Activated CD4-positive, alpha-beta T cell treated with anti-CD3 and anti-CD28 coated beads for 1 hour (primary cell): Measurements from ENCODE around the gene HSPB3.
"Not testable (repeated sequence)": the region's sequence is repeated elsewhere in the genome, so short reads cannot be mapped to it uniquely, and the experiment has no call there.

Experiments used
- DNase-seq: peaks from one replicate; pipeline ENCODE4 v3.0.0-alpha.2; 2020

HSPB3 gene

DNA sequence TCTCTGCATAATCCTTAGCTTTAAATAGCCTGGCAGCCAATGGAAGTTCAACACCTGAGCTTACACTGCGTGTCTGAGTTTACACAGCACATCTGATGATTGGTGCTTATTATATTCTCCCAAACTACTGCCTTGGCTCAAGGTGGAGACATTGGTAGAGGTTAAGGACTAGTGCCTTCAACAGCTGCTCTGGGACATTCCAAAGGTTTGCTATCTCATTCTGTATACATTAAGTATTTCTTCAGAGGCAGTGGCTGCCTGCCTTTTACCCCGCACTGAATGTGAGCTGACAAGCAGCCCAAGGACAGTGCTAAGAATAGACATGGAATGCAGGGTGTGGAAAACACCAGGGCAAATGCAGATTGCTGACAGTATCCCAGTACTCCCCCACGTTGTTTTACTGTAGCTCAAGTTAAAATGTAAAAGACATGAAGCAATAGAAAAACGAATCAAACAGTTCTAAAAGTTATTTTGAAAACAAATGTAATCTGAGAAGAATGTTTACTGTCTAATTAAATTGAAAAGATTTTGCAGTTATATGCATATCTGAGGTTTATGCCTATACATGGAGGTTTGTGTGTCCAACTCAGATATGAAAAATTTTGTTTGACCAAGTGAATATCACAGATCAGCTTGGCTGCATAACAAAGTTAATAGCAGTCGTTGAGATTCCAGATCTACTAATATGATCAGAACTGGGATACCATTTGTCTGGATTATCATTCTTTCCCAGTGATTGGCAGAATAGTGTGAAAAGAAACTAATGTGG is 1.8 kb downstream of the HSPB3 start:
- DNase-seq = no peak

DNA sequence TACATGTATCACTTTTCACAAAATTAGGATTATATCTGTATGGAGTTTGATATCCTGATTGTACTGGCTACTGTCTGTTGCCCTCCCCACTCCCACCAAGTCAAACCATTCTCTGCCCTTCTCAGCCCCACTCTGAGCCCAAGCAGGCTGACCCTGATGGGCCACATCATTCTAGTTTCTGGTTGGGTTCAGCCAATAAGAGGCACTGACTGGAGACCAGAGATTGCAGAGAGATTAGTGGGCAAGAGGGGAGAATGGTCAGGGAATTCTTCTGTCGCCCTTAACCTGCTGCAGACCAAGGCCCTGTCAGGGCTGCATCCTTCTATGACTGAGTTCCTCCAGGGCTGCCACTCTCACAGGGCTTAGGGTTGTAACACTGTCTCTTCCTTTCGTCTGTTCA is 2.7 kb downstream of the HSPB3 start:
- no peak for DNase-seq

DNA sequence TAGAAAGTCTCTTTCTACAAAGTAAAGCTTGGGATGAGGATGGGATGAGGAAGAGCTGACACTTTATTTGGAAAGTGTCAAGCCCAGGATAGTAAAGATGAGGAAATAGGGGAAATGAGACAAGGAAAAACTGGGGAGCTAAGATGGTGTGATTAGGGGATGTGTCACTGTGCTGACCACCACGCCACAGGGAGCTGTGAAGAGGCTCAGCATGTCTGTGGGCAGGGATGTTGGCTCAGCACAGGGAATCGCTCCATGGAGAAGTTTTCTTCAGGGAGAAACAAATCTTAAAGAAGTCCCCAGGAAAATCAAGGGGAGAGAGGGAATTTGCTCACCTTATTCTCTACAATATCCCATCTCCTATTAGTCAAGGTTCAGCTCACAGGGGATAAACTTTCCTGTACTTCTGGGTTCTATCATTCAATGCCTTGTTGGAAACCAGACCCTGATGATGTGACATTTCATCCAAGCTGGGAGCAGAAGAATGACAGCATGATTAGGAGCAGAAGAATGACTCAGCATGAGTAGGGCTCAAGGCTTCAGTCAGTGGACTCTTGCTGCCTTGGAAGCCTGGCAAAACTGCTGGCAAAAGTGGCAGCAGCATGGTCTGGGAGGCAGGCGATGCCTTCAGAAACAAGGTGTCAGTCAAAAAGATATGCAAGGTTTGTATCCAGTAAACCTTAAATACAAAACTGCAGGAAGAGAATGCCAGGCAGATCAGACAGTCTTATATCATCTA is 4.9 kb downstream of the HSPB3 start:
- DNase-seq = no peak

DNA sequence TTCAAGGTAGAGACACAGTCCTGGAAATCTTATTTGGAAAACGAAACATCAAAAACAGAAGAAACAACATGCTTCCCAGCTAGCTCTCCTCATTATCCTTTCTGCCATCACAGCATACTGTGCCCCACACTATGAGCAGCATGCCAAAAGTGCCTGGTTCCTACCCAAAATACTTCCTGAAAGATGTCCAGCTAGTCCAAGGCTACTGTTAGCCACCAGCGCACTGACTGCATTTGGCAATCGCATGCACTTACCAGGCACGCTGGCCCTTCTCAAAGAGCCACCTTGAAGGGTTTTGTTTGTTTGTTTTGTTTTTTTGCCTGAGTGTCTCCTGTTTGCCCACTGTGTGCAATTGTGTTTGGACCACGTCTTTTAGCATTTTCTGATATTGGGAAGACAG is 6.8 kb downstream of the HSPB3 start:
- no peak for DNase-seq

DNA sequence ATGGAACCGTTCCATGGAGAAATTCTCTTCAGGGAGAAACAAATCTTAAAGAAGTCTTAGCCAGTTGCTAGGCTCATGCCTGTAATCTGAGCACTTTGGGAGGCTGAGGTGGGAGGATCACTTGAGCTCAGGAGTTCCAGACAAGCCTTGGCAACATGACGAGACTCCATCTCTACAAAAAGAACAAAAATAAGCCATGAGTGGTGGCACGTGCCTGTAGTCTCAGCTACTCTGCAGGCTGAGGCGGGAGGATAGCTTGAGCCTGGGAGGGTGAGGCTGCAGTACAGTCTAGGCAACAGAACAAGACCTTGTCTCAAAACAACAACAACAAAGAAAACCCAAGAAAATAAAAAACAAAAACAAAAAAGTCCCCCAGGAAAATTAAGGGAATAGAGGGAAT is 8.2 kb downstream of the HSPB3 start:
- no peak for DNase-seq

DNA sequence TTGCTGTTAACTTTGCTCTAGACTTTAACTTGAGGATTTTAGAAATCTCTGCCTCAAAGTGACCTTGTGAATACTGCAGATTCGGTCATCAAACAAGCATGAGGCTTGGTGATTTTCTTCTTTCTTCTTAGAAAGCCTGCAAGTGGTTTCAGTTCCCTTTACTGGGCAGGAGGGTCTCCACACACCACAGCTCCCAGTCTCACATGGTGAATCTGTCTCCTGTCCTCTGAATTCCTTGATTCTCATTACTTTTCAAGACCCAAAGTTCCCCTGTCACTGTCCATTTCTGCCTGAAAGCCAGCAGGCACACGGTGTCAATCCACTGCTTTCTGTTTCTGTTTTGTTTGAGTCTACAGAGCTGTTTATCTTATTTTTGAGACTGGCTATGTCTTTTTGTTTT is 14.1 kb downstream of the HSPB3 start:
- no peak for DNase-seq

DNA sequence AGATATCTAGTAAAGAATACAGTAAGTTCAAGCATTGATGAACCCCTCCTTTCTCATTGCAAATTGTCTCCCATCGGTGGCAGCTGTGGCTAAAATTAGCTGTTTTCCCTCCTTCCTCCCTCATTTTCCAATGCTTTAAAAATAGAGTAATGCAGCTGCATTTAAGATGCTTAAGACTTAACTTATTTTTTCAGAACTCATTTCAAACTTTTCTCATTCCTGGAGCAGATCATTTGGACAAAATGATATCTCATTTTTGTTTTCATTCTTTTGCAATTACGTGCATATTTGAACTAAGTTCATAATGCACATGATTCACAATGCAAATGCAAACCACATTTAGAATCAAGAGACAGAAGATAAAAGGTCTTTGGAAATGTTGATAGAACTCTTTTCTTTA is 14.6 kb downstream of the HSPB3 start:
- no peak for DNase-seq

DNA sequence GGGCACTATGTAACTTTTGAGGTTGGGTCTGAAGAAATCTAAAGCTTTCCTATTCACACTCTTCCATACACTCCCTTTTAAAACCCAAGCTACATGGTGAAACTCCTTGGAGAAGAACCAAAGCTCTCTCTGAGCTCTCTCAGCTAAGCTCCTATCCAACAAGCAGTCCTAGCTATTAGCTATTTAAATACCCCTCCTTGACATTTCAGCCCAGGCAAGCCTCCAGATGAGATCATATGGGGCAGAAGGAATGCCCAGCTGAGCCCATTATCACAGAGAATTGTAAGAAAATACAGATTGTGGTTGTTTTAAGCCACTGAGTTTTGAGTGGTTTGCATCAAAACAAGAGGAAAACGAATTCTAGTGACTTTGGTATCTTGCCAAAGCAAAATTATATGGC is 15.2 kb downstream of the HSPB3 start:
- no peak for DNase-seq

DNA sequence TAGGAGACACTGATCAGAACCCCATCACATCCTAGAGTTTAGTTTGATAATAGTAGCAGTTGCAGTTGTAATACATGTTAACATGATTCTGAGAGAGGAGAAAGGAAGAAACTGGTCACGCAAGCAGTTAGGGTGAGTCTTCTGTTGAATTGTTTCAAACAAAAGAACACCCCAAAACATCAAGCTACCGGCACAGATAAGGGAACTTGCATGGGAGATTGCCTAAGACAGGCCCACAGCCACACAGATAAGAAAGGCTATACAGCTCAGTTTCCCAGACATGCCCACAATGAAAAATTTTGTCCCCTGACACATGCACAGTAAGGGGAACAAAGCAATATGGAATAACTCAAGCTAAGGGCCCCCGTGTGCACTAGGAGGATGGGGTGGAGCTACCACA is 15.9 kb downstream of the HSPB3 start:
- no peak for DNase-seq

DNA sequence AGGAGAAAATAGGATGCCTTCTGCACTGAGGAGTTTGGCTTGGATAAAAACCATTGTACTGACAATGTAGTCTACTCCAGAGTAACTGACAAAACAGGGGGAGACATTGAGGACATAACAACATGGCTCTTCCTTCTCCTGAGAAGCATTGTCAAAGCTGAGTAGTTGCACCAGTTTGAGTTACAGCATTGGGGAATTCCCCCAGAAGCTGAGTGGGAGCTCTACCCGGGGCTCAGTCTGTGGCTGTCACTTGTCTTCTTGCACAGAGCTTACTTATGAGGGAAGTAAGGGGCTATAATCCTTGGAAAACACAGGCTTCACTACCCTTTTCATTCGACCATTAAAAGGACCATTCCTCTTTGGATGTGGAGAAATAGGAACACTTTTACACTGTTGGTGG is 21.2 kb downstream of the HSPB3 start:
- DNase-seq = no peak

DNA sequence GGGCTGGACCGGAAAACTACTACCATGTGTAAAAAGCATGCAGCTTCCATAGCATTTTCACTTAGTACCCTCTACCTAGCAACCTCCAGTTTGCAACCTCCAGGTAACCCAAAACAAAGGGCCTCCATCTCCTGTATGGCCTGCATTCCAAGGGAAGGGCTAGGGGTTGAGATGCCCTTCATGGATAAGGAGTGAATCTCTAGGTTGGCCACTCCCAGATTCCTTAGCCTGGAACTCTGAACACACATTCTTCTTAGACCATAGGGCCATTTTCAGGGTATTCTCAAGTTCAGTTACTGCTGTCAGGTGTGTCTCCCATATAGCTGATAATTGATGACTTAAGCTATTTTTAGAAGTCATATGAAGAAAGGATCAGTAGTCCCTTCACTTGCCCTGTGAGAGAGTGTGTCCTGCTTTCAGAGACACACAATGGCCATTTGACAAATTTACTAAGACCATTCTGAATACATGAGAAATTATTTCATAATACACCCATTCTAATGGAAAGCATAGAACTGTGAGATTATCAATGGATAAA is 22.5 kb downstream of the HSPB3 start:
- DNase-seq = no peak

DNA sequence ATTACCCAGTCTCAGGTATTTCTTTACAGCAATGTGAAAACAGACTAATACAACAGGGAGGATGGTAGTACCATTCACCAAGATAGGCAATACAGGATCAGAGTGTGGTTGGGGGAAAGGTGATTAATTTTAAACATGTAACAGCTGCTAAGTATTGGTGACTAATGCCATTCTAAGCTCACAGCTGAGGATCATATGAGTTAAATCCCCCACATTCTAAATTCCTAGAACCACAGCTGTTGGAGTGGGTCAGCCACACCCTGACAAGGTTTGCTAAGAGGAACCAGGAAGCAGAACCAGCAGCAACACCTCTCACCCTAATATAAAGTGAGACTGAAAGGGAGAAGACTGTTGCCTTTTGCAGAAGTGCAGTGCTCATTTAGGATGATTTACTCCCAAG is 24.8 kb downstream of the HSPB3 start:
- DNase-seq = no peak

DNA sequence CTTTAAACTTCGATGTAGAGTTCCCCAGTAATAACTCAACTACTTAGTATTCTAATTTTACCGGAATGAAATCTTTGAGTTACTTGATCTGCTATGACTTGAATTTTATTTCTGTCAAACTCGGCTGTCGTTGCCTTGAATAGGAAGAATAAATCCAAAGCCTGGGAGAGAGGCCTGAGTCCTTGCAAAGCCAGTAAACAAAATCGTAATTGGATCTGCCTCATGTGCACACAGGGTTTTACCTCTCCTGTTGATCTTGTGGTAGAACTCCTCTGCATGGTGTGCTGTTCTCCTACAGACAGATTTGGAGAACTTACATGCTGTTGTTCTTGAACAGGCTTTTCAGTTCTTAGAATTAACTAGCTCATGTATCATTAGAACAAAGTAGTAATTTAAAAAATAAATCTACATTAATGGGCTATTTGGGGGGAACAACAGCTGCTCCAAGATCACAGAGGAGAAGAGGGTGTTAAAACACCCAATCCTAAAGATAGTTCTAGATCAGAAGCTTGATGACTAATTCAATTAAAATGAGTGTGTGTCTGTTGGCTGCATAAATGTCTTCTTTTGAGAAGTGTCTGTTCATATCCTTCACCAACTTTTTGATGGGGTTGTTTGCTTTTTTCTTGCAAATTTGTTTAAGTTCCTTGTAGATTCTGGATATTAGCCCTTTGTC is 28.9 kb downstream of the HSPB3 start:
- DNase-seq = no peak

DNA sequence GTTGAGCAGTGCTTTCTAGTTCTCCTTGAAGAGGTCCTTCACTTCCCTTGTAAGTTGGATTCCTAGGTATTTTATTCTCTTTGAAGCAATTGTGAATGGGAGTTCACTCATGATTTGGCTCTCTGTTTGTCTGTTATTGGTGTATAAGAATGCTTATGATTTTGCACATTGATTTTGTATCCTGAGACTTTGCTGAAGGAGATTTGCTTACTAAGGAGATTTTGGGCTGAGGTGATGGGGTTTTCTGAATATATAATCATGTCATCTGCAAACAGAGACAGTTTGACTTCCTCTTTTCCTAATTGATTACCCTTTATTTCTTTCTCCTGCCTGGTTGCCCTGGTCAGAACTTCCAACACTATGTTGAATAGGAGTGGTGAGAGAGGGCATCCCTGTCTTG is 30.2 kb downstream of the HSPB3 start:
- not testable (repeated sequence) for DNase-seq

DNA sequence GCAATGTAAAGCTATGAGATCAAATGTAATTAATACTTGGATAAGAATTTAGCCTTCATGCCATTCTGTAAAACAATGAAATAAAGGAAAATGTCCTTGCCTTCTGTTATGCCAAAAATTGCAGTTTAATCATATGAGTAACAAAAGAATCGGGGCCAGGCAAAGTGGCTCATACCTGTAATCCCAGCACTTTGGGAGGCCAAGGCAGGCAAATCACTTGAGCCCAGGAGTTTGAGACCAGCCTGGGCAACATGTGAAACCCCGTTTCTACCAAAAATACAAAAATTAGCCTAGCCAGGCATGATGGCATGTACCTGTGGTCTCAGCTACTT is 34.1 kb downstream of the HSPB3 start:
- not testable (repeated sequence) for DNase-seq

DNA sequence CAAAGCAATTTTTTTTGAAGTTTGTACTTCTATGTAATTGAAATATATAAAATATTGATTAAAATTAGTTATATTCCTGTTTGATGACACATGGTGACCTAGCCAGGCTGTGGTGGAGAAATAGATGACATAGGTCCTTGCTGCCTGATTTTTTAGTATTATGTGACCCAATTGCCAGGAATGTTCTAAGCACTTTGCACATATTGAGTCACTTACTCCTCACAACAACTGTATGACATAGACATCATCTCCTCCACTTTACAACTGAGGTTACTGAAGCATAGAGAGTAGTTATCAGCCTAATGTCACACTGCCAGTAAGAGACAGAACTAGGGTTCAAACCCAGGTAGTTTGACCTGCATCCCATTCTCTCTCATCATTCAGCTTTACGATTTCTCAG is 35.8 kb downstream of the HSPB3 start:
- no peak for DNase-seq

DNA sequence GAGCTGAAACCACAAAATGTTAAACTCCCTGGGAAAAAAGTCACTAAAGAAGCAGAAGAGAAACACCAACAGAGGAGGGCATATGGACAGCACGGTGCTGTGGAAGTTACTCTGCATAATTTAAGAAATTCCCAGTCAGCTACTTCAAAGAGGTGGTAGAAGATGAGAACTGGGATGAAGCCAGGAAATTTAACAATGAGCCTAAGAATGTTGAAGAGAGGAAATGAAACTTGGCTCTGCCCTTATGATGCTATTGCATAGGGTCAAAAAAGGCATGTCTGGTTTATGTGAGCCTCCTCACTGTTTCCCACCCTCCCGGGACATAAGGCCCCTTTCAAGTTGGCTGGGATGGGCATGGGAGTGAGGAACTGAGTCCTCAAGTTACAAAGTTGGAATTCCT is 36.7 kb downstream of the HSPB3 start:
- DNase-seq = no peak

DNA sequence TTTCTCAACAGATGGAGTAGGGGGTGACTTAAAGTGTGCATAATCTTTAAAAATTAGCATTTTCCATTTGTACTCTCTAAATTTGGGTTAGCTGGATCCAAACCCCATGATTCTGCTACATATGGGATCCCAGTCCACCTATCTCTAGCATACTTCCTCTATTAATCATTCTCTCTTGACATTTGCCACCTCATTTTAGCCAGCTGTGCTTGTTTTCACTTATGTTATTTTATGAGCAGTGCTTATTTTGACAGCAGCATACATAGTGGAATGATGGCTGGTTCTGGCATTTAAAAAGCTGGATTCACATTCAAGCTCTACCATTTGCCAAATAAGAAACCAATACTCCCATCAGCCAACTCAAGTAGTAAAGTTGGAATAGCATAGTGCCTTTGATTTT is 39.5 kb downstream of the HSPB3 start:
- DNase-seq = no peak
